ENCODE results near the gene GON4L. TPM values are rescaled to one million over a fixed set of nuclear protein-coding genes. Genes with fewer than 3 reads are reported as not detected.

Gene GON4L
- total RNA-seq, 1 experiment from 2014 or later = 53.4 TPM

DNA sequence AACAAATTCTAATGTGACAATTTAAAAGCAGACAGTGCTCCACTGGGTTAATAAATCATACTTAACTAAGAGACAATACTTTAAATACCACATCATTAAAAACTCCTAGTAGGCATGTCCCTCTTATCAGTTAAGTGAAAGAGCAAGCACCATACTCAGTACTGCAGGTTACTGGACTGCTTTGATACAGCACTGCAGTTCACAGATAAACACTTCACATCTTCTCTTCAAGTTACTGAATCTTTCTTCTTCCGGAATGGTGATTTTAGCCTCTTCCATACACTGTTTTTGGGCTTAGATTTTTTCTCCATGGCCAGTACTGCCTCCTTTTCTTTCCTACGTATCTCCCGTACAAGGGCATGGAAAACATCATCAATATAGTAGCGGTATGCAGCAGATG is 43.1 kb upstream of the GON4L start:
- no peak overlapping the region for H3K56ac ChIP-seq (ENCODE audit: insufficient read length, low read depth, low read length)
- no peaks in the 10 kb centered on the region for H3K27me3 ChIP-seq (ENCODE audit: insufficient read depth, low read length)
- H2BK120ac ChIP-seq (ENCODE audit: low read depth, low read length, poor library complexity, severe bottlenecking) = no peak overlapping the region
- H2AK5ac ChIP-seq (ENCODE audit: insufficient read length, low read length) = no peak overlapping the region
- no peaks in the 10 kb centered on the region for H3K9me3 ChIP-seq (ENCODE audit: control insufficient read depth, low read depth, low read length)
- Mint-ChIP-seq H3K4me3 (no peak overlapping the region), H3K36me3 (ENCODE audit: insufficient read depth in 1 of 3, low read depth in 3 of 3) (peaks cover 29 to 64% (median 63%) of the 10 kb centered on the region in 3 experiments; a peak in 6 of 7 replicates), H3K27me3 (ENCODE audit: low read depth) (no peaks in the 10 kb centered on the region), H3K27ac (no peak overlapping the region; a peak in 1 of 7 replicates), H3K4me1 (no peaks in the 10 kb centered on the region), H3K9me3 (no peaks in the 10 kb centered on the region)
- no peak overlapping the region for H2BK5ac ChIP-seq (ENCODE audit: insufficient read length, low read length)
- no peaks in the 10 kb centered on the region for H4K20me1 ChIP-seq (ENCODE audit: control insufficient read depth, insufficient read depth, insufficient read length)
- no peak overlapping the region for H3K9ac ChIP-seq (ENCODE audit: extremely low read depth, insufficient read length, low read length)
- no peak for DNase-seq
- H3K18ac ChIP-seq (ENCODE audit: insufficient read length, low read depth, low read length) = no peak overlapping the region
- no peaks in the 10 kb centered on the region for H3K4me1 ChIP-seq (ENCODE audit: insufficient read depth, low read length)
- H3K23me2 ChIP-seq (ENCODE audit: insufficient read length, low read depth, low read length, poor library complexity, severe bottlenecking) = no peaks in the 10 kb centered on the region
- H3K79me1 ChIP-seq (ENCODE audit: insufficient read depth, low read depth, low read length, poor library complexity, severe bottlenecking) = no peaks in the 10 kb centered on the region
- H3T11ph ChIP-seq (ENCODE audit: low read length) = no peak overlapping the region
- H3K79me2 ChIP-seq (ENCODE audit: insufficient read depth, low read length) = no peaks in the 10 kb centered on the region
- H3K4me2 ChIP-seq (ENCODE audit: insufficient read depth, insufficient read length, low read length) = no peak overlapping the region
- no peak overlapping the region for H4K5ac ChIP-seq (ENCODE audit: insufficient read length, low read depth, low read length)
- no peak overlapping the region for H3K14ac ChIP-seq (ENCODE audit: insufficient read depth, low read length)
- H4K91ac ChIP-seq (ENCODE audit: insufficient read length, low read depth, low read length) = no peak overlapping the region
- no peak overlapping the region for H3K4ac ChIP-seq (ENCODE audit: low read depth, low read length)
- no CpG with 5 or more reads among the region's 4 CpGs for WGBS (ENCODE audit: extremely low coverage, insufficient read length, low lambda C conversion rate)
- H2AFZ ChIP-seq (ENCODE audit: low read length) = no peak overlapping the region
- no peak overlapping the region for H3K23ac ChIP-seq (ENCODE audit: insufficient read length, low read depth, low read length)
- TF ChIP-seq, protein P1, sequence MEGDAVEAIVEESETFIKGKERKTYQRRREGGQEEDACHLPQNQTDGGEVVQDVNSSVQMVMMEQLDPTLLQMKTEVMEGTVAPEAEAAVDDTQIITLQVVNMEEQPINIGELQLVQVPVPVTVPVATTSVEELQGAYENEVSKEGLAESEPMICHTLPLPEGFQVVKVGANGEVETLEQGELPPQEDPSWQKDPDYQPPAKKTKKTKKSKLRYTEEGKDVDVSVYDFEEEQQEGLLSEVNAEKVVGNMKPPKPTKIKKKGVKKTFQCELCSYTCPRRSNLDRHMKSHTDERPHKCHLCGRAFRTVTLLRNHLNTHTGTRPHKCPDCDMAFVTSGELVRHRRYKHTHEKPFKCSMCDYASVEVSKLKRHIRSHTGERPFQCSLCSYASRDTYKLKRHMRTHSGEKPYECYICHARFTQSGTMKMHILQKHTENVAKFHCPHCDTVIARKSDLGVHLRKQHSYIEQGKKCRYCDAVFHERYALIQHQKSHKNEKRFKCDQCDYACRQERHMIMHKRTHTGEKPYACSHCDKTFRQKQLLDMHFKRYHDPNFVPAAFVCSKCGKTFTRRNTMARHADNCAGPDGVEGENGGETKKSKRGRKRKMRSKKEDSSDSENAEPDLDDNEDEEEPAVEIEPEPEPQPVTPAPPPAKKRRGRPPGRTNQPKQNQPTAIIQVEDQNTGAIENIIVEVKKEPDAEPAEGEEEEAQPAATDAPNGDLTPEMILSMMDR (conservative IDR thresholded peaks at IDR 0.05) = no peak
- H2BK12ac ChIP-seq (ENCODE audit: insufficient read length, low read depth, low read length) = no peak overlapping the region
- no peak overlapping the region for H3K27ac ChIP-seq (ENCODE audit: insufficient read length, low read depth, low read length)
- no peak overlapping the region for H4K8ac ChIP-seq (replicated peaks; ENCODE audit: insufficient read length, low read depth, low read length)
- no peak overlapping the region for H2BK20ac ChIP-seq (ENCODE audit: low read depth, low read length, poor library complexity, severe bottlenecking)
- no peak overlapping the region for H2BK15ac ChIP-seq (ENCODE audit: low read depth, low read length)
